Esophagus muscularis mucosa (tissue), 4 donors: Measurements from ENCODE around the gene GRK5.

Source experiments
- EP300 ChIP-seq: sonication (generic); formaldehyde crosslinking; IDR thresholded peaks from one replicate; pipeline ENCODE4 v1.6.1; 2017; ENCODE audit warnings: antibody characterized with exemption
- POLR2A ChIP-seq: fragments of 450-650 bp; IDR thresholded peaks from one replicate; pipeline ENCODE4 v1.6.1; 2017; ENCODE audit warnings: antibody characterized with exemption, moderate library complexity, mild to moderate bottlenecking, low read depth
- POLR2AphosphoS5 ChIP-seq, 2 donors: sonication (generic); formaldehyde crosslinking; IDR thresholded peaks; one replicate each; pipeline ENCODE4 v1.6.1; 2017; ENCODE audit warnings: antibody characterized with exemption in 2 of 2
- TF ChIP-seq, protein P1 (sequence below), 3 experiments: fragments of 200-600 bp in 2 of 3; fragments of 450-650 bp in 1 of 3; sonication (generic) in 2 of 3; IDR thresholded peaks; one replicate each; pipeline ENCODE4 v1.5.1; 2017 to 2019; ENCODE audit warnings: antibody characterized with exemption in 3 of 3, mild to moderate bottlenecking in 2 of 3, moderate library complexity in 1 of 3

DNA sequence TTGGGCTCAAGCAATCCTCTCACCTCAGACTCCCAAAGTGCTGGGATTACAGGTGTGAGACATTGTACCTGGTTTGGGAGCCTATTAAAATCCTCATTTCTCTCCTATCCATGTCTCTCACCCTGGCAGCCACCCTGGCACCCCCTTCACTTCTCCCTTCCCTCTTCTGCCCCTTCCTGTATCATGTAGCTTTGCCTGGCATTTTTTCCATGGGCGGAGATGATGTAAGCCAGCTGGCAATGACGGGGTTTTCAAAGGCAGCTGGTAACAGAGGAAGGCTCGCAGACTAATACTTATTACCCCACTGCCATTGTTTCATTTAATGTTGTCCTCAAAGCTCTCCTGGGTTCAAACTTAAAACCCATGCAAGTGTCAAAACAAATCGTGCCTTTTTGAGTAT is 273.3 kb downstream of the GRK5 start:
- TF ChIP-seq, protein P1, sequence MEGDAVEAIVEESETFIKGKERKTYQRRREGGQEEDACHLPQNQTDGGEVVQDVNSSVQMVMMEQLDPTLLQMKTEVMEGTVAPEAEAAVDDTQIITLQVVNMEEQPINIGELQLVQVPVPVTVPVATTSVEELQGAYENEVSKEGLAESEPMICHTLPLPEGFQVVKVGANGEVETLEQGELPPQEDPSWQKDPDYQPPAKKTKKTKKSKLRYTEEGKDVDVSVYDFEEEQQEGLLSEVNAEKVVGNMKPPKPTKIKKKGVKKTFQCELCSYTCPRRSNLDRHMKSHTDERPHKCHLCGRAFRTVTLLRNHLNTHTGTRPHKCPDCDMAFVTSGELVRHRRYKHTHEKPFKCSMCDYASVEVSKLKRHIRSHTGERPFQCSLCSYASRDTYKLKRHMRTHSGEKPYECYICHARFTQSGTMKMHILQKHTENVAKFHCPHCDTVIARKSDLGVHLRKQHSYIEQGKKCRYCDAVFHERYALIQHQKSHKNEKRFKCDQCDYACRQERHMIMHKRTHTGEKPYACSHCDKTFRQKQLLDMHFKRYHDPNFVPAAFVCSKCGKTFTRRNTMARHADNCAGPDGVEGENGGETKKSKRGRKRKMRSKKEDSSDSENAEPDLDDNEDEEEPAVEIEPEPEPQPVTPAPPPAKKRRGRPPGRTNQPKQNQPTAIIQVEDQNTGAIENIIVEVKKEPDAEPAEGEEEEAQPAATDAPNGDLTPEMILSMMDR (IDR thresholded peaks at IDR 0.05) = no peak
- no peak for TF ChIP-seq POLR2AphosphoS5 (IDR thresholded peaks at IDR 0.05)
- TF ChIP-seq POLR2A = no peak
- TF ChIP-seq EP300 = no peak
